OCI-LY1 (cell line): Measurements from ENCODE around the gene HDHD5.
A peak's percentile ranks its signal among the peaks of the same experiment; 100 is the strongest.

Experiments
- EZH2 ChIP-seq: fragments of 200-600 bp; sonication (generic), shearing (Covaris generic); IDR thresholded peaks from 2 replicates; pipeline ENCODE4 v1.8.0; 2017; ENCODE audit warnings: borderline replicate concordance, mixed run types, mild to moderate bottlenecking, antibody characterized with exemption, low read length, moderate library complexity, mixed read lengths
- TF ChIP-seq, protein P1 (sequence below): fragments of 200-600 bp; sonication (generic), shearing (Covaris generic); IDR thresholded peaks from 2 replicates; pipeline ENCODE4 v1.5.1; 2017; ENCODE audit warnings: mild to moderate bottlenecking, antibody characterized with exemption, low read length, moderate library complexity, mixed read lengths

DNA sequence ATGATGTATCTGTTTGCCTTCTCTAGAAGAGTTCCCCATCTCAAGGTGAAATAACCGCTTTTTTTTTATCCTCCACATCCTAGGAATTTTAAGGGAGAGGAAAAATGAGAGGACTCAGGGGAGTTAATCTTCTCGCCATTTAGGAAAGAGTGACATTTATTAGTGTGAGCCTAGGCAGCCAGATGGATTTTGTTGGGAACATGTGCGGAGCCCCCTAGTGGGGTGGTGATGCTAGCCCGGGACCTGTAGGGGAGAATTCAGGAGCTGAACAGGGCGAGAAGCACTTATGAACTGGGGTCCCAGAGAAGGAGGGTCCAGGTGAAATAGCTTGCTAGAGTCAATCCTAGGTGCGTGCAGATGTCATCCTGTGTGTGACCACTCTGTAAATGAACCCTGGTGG lies 63.5 kb downstream of the HDHD5 start:
- TF ChIP-seq, protein P1, sequence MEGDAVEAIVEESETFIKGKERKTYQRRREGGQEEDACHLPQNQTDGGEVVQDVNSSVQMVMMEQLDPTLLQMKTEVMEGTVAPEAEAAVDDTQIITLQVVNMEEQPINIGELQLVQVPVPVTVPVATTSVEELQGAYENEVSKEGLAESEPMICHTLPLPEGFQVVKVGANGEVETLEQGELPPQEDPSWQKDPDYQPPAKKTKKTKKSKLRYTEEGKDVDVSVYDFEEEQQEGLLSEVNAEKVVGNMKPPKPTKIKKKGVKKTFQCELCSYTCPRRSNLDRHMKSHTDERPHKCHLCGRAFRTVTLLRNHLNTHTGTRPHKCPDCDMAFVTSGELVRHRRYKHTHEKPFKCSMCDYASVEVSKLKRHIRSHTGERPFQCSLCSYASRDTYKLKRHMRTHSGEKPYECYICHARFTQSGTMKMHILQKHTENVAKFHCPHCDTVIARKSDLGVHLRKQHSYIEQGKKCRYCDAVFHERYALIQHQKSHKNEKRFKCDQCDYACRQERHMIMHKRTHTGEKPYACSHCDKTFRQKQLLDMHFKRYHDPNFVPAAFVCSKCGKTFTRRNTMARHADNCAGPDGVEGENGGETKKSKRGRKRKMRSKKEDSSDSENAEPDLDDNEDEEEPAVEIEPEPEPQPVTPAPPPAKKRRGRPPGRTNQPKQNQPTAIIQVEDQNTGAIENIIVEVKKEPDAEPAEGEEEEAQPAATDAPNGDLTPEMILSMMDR, result peak; percentile 53
- TF ChIP-seq EZH2, result no peak
